ENCODE data around the gene FAM120C. TPM values are rescaled to one million over a fixed set of nuclear protein-coding genes. Genes with fewer than 3 reads are reported as not detected.

The FAM120C gene
- total and polyA plus RNA-seq, 9 donors: 3.3 to 19.3 (median 14.8) TPM

DNA sequence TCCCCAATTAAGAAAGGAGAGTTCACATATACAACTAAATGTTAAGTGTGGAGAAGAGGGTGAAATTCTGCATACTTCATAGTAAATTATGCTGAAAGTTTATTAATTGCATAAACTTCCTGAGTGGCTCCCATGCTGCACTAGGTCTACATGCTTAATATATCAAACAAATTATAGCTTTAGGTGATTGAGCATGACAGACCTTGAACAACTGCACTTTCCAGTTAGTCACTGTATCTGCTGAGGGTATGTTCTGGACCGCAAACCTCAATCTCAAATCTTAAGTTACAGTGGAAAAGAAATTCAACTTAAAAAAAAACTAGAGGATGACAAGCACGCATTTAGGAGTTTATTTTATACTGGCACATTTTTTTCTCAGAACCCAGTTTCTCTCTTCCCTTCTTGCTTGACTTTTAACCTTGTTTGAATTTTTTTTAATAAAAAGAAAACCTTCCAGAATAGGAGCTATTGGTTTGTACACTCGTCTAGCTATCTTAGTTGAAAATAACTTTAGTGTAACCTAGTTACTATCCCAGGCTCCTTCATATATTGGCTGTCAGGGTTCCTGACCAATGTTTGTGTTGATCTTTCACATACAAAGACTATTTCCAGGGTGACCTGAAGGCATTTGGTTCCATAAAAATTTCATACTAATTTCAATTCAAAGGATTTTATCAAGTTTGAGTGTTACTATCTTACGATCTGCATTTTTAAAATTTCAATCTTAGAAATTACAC, 10.2 kb upstream of the FAM120C start:
- no peaks in the 10 kb centered on the region for H3K9me3 ChIP-seq
- 45 to 58% (median 50%) methylated on average over 4 of the region's 4 CpGs for WGBS, 3 donors
- H3K27ac ChIP-seq: no peak overlapping the region
- no peak for DNase-seq
- TF ChIP-seq, protein P1, sequence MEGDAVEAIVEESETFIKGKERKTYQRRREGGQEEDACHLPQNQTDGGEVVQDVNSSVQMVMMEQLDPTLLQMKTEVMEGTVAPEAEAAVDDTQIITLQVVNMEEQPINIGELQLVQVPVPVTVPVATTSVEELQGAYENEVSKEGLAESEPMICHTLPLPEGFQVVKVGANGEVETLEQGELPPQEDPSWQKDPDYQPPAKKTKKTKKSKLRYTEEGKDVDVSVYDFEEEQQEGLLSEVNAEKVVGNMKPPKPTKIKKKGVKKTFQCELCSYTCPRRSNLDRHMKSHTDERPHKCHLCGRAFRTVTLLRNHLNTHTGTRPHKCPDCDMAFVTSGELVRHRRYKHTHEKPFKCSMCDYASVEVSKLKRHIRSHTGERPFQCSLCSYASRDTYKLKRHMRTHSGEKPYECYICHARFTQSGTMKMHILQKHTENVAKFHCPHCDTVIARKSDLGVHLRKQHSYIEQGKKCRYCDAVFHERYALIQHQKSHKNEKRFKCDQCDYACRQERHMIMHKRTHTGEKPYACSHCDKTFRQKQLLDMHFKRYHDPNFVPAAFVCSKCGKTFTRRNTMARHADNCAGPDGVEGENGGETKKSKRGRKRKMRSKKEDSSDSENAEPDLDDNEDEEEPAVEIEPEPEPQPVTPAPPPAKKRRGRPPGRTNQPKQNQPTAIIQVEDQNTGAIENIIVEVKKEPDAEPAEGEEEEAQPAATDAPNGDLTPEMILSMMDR (IDR thresholded peaks at IDR 0.05): no peak
- no peak for TF ChIP-seq EP300 (IDR thresholded peaks at IDR 0.05)
- TF ChIP-seq POLR2A (IDR thresholded peaks at IDR 0.05): no peak
- H3K27me3 ChIP-seq: no peaks in the 10 kb centered on the region
- no peaks in the 10 kb centered on the region for H3K4me1 ChIP-seq (ENCODE audit: insufficient read depth)
- no peaks in the 10 kb centered on the region for H3K36me3 ChIP-seq
- intact Hi-C loops (cut with DNase I): no loop called here
- H3K4me3 ChIP-seq: no peak overlapping the region

DNA sequence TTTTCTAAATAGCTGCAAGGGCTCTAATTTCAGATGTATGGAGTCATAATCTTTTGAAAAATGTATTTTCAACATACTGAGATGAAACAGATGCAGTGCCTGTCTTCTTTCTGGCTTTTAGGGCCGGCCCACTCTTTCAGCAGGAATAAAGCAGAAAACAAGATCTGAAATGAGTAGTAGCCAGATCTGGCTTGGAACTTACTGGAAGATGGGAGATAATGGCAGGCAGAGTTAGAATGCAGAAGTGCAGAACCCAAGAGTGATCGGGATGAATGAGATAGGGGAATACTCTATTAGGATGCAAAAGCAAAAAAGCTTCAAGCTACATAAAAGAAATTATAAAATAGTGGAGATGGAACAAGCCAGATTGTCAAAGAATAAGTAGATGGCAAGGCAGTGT, 1.4 kb upstream of the FAM120C start:
- intact Hi-C loops (cut with DNase I): loop anchor here in 1 of 4 donors (10.0 kb wide), 1 partner anchor 820 kb away; the partner anchor contains the start of gene APEX2
- no peaks in the 10 kb centered on the region for H3K9me3 ChIP-seq
- DNase-seq: no peak
- peaks cover 3% of the 10 kb centered on the region for H3K4me1 ChIP-seq (ENCODE audit: insufficient read depth)
- TF ChIP-seq, protein P1 (IDR thresholded peaks at IDR 0.05): no peak
- TF ChIP-seq EP300 (IDR thresholded peaks at IDR 0.05) (no peak), POLR2A (IDR thresholded peaks at IDR 0.05) (no peak)
- no peaks in the 10 kb centered on the region for H3K27me3 ChIP-seq
- H3K4me3 ChIP-seq: no peak overlapping the region
- no peaks in the 10 kb centered on the region for H3K36me3 ChIP-seq
- 75 to 81% (median 79%) methylated on average over 2 of the region's 2 CpGs for WGBS, 3 donors
- H3K27ac ChIP-seq: no peak overlapping the region

DNA sequence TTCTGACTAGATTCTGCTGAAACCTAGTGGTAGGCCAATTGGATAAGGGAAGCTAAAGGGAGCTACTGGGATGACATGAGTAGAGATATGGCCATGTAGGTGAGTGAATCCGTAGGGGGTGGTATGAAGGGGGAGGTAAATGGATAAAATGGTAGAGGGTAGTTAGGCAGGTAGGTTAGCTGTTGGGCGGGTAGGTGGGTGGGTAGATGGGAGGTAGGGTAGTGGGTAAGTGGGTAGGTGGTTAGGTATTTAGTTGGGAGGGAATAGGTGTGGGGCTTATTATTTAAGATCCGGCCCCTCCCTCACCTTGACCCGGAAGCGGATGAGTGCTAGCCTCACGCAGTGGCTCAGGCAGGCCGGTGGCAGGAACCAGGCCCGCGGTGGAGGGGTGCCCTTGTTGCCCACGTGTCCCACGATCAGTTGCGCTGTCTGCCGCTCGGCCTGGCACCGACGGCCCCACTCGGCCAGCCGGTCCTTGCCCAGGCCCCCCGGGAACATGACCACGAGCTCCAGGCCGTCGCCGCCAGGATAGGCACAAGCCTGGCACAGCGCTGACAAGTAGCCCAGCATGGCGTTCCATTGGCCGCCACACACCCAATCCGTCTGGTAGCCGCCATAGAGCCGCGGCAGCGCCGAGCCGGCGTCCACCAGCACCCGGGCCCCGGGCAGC, 725 bp downstream of the FAM120C start:
- Histone ChIP-seq H3K9me3 (no peaks in the 10 kb centered on the region), H3K36me3 (no peaks in the 10 kb centered on the region), H3K4me3 (peak overlapping the region; percentile 43), H3K27me3 (no peaks in the 10 kb centered on the region), H3K4me1 (ENCODE audit: insufficient read depth) (peaks cover 3% of the 10 kb centered on the region), H3K27ac (peak overlapping the region; percentile 66 to 82)
- 34 to 52% (median 47%) methylated on average over 23 to 36 of the region's 36 CpGs for WGBS, 3 donors
- peak; percentile 41 to 64 (median 59) for DNase-seq
- intact Hi-C loops (cut with DNase I): loop anchor here in 1 of 4 donors (10.0 kb wide), 1 partner anchor 822 kb away; the partner anchor contains the start of gene APEX2
- TF ChIP-seq, protein P1 (IDR thresholded peaks at IDR 0.05): no peak
- TF ChIP-seq POLR2A (IDR thresholded peaks at IDR 0.05) (no peak), EP300 (IDR thresholded peaks at IDR 0.05) (no peak)

DNA sequence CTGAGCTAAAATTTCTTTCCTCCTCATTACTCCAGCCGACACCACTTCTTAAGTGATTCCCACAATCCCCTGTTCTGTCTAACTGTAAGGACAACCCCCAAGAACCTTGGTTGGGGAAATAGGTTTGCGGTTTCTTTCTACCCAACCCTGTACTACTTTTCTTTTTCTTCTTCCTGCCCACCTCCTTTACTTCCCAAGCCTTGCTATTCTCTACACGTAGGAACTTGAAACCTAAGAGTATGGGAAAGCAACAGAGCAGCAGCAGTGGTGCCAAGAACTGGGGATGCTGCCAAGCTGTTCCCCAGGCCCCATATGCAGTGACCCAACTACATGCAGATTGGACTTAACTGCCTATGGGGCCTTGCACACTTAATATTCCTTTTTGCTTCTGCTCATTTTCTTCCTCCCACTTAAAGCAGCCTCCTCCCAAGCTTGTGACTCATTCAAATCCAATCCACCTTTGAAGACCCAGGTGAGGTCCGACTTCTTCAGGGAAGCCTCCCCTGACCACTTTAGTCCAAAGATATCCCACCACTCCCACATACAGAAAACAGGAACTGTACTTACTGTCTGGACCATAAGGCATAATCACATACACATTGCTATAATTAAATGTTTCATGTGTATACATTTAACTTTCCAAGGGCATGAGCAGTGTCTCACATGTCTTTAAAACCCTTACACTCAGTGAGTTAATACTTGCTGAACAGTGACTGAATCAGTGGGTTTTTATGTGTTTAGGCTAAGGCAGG, 1.7 kb downstream of the FAM120C start:
- Histone ChIP-seq H3K36me3 (no peaks in the 10 kb centered on the region), H3K4me3 (peak overlapping the region; percentile 43), H3K4me1 (ENCODE audit: insufficient read depth) (peaks cover 3% of the 10 kb centered on the region), H3K27me3 (no peaks in the 10 kb centered on the region), H3K9me3 (no peaks in the 10 kb centered on the region), H3K27ac (no peak overlapping the region)
- WGBS, 3 donors: 35 to 47% (median 40%) methylated on average over 4 of the region's 4 CpGs
- intact Hi-C loops (cut with DNase I): loop anchor here in 1 of 4 donors (10.0 kb wide), 1 partner anchor 823 kb away; the partner anchor contains the start of gene APEX2
- TF ChIP-seq, protein P1 (IDR thresholded peaks at IDR 0.05): no peak
- no peak for DNase-seq
